COR-L47 (cell line): ENCODE results near the gene TMEM81.

Source experiments
- DNase-seq: peaks from one replicate; lab custom pipeline; 2025; lab: John Stamatoyannopoulos, UW

TMEM81 gene

GRCh38 chr1:205084360-205084759 lies at the start of gene TMEM81:
TSS of gene TMEM81 (minus strand) at chr1:205084460. CDS start at chr1:205084320, 140 bp downstream.
- DNase-seq, result no peak

GRCh38 chr1:205133287-205133686 lies 49.0 kb upstream of the TMEM81 start:
- no peak for DNase-seq

GRCh38 chr1:205129447-205130029 lies 45.3 kb upstream of the TMEM81 start:
- no peak for DNase-seq

GRCh38 chr1:205128050-205128449 lies 43.8 kb upstream of the TMEM81 start:
- DNase-seq, result no peak

GRCh38 chr1:205127646-205128045 lies 43.4 kb upstream of the TMEM81 start:
- no peak for DNase-seq

- DNase-seq, result no peak
Observed at GRCh38 chr1:205124726-205125125, 40.5 kb upstream of the TMEM81 start.

- no peak for DNase-seq
Observed at GRCh38 chr1:205122489-205122882, 38.2 kb upstream of the TMEM81 start.

- peak; percentile 95 for DNase-seq
Observed at GRCh38 chr1:205121660-205122488, 37.6 kb upstream of the TMEM81 start, which contains the start of gene RBBP5. TSS of gene RBBP5 (minus strand) at chr1:205121978. CDS start at chr1:205121873, 105 bp downstream.

- no peak for DNase-seq
Observed at GRCh38 chr1:205118752-205119151, 34.5 kb upstream of the TMEM81 start.

- DNase-seq, result no peak
Observed at GRCh38 chr1:205111354-205111753, 27.1 kb upstream of the TMEM81 start.

GRCh38 chr1:205109711-205110110 lies 25.5 kb upstream of the TMEM81 start:
- DNase-seq, result no peak

GRCh38 chr1:205109269-205109668 lies 25.0 kb upstream of the TMEM81 start:
- DNase-seq, result no peak

GRCh38 chr1:205108464-205108863 lies 24.2 kb upstream of the TMEM81 start:
- no peak for DNase-seq

GRCh38 chr1:205107327-205107726 lies 23.1 kb upstream of the TMEM81 start:
- DNase-seq, result no peak

- no peak for DNase-seq
Observed at GRCh38 chr1:205102404-205102803, 18.1 kb upstream of the TMEM81 start.

- DNase-seq, result no peak
Observed at GRCh38 chr1:205098242-205098641, 14.0 kb upstream of the TMEM81 start.

- no peak for DNase-seq
Observed at GRCh38 chr1:205095422-205095821, 11.2 kb upstream of the TMEM81 start.

GRCh38 chr1:205091043-205091740 lies 6.9 kb upstream of the TMEM81 start:
- no peak for DNase-seq

GRCh38 chr1:205088341-205088740 lies 4.1 kb upstream of the TMEM81 start:
- no peak for DNase-seq

- DNase-seq, result no peak
Observed at GRCh38 chr1:205082431-205082830, 1.8 kb downstream of the TMEM81 start.

- no peak for DNase-seq
Observed at GRCh38 chr1:205077934-205078311, 6.3 kb downstream of the TMEM81 start.

GRCh38 chr1:205077158-205077933 lies 6.9 kb downstream of the TMEM81 start:
- no peak for DNase-seq
